CD4-positive, alpha-beta T cell treated with Interleukin-10 for 1 hour (primary cell): ENCODE data around the gene PPA1.
"Not testable (repeated sequence)": the region's sequence is repeated elsewhere in the genome, so short reads cannot be mapped to it uniquely, and the experiment has no call there.

Source experiments
- DNase-seq: peaks from one replicate; pipeline ENCODE4 v3.0.0-alpha.2; 2020

The PPA1 gene

DNA sequence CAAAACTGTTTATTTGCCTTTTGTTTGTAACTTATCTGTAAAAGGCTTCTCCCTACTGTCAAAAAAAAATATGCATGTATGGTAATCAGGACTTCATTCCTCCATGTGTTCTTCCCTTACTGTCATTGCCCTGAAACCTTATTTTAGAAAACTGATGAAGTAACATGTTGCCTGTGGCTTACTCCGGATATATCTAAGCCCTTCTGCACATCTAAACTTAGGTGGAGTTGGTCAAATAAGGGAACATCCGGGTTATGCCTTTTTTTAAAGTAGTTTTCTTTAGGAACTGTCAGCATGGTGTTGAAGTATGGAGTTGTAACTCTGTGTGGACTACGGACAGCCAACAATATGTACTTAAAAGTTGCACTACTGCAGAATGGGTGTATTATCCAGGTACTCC is 69.1 kb downstream of the PPA1 start:
- peak; percentile 25 for DNase-seq

GRCh38 chr10:70163448-70163847 is 69.8 kb downstream of the PPA1 start:
- no peak for DNase-seq

DNA sequence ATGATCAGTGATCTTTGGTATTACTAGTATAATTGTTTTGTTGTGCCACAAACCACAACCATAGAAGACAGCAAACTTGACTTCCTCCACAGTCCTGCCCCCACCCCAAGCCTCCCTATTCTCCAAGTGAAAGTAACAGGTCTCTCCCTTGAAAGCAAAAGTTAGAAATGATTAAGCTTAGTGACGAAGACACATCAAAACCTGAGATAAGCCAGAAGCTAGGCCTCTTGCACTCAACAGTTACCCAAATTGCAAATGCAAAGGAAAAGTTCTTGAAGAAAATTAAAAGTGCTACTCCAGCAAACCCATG is 70.4 kb downstream of the PPA1 start:
- DNase-seq, result peak; percentile 73

DNA sequence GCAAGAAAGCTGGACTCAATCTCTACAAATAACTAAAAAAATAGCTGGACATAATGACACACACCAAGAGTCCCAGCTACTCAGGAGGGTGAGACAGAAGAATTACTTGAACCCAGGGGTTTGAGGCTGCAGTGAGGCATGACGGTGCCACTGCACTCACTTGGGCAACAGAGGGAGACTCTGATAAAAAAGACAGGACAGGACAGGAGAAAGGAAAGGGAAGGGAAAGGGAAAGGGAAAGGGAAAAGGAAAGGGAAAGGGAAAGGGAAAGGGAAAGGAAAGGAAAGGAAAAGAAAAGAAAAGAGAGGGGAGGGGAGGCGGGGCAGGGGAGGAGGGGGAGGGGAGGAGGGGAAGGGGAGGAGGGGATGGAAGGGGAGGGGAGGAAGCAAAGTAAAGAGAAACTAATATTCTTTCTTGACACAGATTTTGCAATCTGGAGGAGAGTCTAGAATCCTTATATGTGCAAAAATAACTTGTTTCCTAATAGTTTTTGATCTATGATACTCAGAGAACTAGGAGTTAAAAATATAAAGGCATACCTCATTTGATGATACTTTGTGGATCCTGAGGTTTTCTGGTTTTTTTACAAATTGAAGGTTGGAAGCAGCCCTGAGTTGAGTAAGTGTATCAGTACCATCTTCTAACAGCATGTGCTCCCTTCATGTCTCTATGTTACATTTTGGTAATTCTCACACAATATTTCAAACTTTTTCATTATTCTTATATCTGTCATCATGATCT is 70.9 kb downstream of the PPA1 start:
- peak; percentile 36 for DNase-seq

GRCh38 chr10:70160798-70161197 is 72.4 kb downstream of the PPA1 start:
- no peak for DNase-seq

DNA sequence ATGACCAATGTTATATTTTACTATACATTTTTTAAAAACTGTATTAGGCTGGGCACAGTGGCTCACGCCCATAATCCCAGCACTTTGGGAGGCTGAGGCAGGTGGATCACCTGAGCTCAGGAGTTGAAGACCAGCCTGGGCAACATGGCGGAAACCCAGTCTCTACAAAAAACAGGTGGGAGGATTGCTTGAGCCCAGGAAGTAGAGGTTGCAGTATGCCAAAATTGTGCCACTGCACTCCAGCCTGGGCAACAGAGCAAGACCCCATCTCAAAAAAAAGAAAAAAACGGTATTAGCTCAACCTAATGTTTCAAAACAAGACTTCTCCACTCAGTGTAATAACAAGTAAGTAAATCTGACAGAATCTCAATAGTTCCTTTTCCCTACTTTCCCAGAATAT is 73.9 kb downstream of the PPA1 start:
- DNase-seq, result not testable (repeated sequence)

DNA sequence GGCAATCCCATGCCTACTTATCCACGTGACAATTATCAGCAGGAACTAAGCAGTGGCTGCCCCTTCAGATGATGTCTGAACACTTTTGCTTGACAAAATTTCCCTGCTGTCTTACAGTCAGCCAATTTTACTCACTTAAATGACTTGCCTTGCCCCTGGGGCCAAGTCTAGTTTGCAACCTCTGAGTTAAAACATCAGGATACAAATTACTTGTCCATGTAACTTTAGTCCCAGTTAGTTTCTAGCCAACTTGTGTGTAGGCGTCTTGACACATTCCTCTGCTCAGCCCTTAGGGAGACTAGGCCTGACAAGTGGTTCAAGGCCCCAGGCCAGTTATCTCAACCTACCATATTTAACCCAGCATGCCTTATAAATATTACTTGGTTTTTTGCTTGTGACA is 75.1 kb downstream of the PPA1 start:
- no peak for DNase-seq

GRCh38 chr10:70155255-70155838 is 77.9 kb downstream of the PPA1 start:
- no peak for DNase-seq
